Measurements from ENCODE around the gene PRKN.

GRCh38 chr6:162421004-162421403 lies 306.6 kb downstream of the PRKN start:
- TF ChIP-seq FOXA1 (IDR thresholded peaks at IDR 0.05) (no peak), FOXK2 (IDR thresholded peaks at IDR 0.05) (no peak), PKNOX1 (IDR thresholded peaks at IDR 0.05) (no peak), ARNT (IDR thresholded peaks at IDR 0.05) (no peak), BHLHE40 (IDR thresholded peaks at IDR 0.05; ENCODE audit: borderline replicate concordance) (no peak), ZNF384 (IDR thresholded peaks at IDR 0.05) (no peak)

Data from HEK293T (cell line).